ENCODE results near the gene BMP10.

Gene BMP10

DNA sequence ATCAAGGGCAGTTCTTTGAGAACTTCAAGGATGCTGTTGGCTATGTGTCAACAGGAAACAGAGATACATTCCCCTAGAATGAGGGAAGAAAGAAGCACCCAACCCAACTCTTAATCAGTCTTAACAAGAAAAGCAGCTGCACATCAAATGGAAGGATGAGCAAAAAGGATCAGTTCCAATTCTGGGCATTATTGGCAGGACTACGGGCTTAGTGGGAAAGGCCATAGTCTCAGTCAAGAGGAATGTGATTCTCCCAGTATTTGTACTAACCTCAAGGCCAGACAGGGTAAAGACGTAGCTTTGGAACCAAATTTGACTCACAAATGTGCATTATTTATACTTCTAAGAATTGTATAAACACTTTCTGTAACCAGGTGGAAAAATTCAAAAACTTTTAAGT is 18.2 kb downstream of the BMP10 start:
- no peak for DNase-seq (ENCODE audit: low read depth)

DNA sequence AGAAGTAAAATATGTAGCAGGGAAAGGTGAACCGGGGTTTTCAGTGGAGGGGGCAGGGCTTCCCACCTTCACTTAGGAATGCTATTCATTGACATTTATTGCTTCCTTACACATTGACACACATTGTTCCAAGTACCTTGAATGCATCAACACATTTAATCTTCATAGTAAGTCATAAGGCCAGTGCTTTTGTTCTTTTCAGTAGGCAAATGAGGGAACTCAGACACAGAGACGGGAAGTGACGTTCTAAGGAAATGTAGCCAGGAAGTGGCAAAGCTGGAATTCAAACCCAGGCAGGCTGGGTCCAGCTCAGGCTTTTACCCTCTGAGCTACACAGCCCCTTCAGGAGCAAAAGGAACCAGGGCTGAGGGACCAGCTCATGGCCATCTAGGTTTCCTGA is 20.7 kb downstream of the BMP10 start:
- DNase-seq (ENCODE audit: low read depth): no peak

DNA sequence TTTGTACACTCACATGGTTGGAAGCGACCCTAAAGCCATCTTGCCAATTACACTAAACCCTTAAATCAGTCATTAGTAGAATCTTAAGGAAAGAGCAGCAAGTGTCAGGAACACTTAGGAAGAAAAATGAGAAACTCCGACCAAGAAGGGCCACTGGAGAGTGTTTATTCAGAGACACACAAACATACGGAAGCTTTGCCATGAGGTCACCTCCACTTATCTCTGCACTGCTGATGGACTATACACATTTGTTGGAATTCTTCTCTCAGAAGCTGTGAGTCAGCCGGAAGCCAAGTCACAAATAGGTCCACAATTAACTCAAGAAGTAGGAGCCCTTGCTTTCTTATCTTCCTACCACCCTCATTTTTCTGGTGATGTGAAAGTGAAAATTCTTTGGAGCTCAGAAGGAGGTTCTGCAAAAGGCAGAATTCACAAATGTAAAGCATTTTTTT is 21.6 kb downstream of the BMP10 start:
- no peak for DNase-seq (ENCODE audit: low read depth)

DNA sequence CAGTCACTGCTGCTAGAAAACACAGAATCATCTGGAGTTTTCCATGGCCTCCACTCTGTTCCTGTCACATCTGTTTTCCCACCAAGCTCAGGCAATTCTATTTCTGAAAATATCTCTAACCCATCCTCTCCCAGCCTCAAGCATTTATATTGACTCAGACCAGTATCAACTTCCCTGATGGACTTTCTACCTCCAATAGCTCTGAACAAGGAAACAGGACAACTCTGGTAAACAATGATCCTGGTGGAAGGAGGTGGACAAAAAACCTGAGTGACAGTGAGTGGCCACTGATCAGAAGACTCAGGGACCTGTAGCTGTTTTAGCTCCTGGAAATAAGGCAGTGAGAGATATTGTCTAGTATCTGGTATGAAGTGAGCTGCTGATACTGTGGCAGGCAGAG is 23.4 kb downstream of the BMP10 start:
- no peak for DNase-seq (ENCODE audit: low read depth)

DNA sequence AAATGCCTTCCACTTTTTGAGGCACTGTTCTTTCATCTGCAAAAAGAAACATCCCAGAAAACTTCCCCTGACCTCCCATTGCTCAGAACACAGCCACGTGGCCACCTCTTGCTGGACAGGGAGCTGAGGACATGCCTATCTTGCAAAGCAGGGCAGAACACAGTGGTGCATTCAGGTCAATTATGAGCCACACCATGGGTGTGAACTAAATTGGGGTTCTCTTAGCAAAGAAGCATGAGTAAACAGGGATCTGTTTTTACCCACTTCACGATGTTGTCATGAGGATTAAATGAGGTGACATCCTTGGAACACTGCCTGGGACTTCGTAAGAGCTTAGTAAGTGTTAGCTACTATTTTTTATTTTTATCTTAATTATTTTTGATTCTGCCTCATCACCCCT is 25.1 kb downstream of the BMP10 start:
- no peak for DNase-seq (ENCODE audit: low read depth)

DNA sequence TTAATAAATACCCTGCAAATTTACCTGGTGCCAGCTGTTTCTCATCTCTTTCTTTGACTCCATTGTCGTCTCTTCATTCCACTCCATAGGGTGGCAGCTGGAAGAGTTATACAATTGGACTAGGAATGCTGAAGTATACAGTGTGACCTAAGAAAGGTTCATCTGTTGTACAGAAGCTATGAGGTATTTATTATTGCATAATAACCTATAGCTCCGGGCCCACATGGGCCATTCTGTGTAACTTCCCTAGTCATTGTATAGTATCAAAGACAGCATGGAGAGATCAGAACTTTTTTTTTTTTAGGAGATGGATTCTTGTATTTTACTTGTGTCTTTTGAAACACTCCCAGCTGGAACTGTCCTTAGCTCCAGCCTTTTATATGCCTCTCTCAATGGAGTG is 26.2 kb downstream of the BMP10 start:
- no peak for DNase-seq (ENCODE audit: low read depth)

DNA sequence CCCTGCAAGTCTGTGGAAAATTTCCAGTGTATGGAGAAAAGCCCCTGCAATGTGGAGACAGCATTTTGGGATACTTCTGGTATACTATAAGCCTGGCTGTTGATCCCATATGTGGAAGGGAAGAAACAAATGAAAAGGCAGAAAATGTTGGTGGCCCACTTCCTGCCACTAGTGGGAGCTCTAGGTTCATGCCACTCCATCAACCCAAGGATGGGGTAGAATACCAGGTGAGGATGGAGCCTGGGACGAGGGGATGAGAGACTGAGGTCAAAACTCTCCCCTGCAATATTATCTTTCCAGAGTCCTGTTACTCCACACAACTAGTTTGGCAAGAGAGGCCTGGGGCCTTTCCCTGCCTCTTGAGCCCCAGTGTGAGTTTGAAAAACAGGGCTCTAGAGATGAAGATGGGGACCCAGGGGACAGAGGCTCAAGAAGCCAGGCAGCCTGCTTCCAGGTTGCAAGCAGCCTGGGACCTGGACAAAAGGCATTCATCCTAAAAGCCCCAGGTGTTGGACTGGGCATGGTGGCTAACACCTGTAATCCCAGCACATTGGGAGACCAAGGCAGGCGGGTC is 31.9 kb downstream of the BMP10 start:
- DNase-seq (ENCODE audit: low read depth): no peak

DNA sequence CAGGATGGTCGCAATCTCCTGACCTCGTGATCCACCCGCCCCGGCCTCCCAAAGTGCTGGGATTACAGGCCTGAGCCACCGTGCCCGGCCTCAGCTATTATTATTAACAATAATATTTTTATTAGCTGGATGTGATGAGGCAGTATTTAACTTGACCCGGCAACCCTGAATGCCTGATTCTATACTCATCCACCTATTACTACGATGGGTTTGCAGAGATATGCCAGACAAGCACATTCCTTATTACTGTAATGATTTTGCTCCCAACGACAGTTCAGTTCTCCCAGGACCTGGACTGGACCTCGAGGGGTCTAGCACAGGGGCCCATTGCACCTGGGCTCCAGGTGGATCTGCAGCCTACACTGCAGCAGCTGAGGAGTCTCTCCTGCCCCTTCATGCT is 32.6 kb downstream of the BMP10 start:
- no peak for DNase-seq (ENCODE audit: low read depth)

DNA sequence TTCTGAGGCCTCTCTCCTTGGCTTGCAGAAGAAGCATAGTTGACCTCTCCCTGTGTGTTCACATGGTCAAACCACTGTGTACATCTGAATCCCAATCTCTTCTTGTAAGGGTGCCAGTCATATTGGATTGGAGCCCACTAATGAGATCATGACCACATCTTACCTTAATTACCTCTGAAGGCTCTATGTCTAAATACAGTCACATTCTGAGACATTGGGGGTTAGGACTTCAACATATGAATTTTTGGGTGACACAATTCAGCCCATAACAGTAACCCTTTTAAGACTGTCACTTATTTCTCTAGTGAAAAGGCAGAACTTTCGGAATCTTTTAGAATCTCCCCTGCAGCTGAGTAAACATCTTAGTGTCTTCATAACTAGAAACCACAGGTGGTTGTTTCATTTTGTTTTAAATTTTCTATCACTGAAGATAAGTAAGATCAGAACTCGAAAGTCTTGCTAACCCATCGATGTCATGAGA is 33.3 kb downstream of the BMP10 start:
- DNase-seq (ENCODE audit: low read depth): no peak

DNA sequence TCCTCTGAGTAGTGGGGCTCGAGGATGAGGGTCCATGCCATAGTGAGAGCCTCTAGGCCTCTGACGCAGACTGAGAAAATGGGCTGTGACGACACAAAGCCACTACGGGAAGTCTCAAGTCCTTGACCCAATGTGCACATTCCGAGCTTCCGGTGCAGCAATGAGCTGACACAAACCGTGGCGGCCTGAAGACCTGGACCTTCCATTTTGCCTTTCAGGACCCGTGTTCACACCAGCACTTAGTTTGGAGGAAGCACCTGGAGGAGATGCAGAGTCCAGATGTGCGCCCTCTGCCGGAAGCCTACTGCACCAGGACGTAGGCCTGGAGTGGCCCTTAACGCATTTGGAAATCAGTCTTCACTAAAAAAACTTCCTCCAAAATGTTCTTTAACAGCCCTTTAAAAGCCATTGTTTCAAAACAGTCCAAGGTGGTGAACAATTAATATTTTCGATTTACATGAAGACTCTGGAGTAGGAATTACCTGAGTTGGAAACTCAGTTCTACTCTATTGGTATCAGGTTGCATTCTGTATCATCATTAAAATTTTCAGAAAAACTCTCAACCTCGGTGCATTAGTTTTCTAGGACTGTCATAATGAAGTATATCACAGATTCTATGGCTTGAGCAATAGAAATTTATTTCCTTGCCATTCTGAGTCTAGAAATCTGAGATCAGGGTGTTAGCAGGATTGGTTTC is 33.9 kb downstream of the BMP10 start:
- DNase-seq (ENCODE audit: low read depth): peak; percentile 46

DNA sequence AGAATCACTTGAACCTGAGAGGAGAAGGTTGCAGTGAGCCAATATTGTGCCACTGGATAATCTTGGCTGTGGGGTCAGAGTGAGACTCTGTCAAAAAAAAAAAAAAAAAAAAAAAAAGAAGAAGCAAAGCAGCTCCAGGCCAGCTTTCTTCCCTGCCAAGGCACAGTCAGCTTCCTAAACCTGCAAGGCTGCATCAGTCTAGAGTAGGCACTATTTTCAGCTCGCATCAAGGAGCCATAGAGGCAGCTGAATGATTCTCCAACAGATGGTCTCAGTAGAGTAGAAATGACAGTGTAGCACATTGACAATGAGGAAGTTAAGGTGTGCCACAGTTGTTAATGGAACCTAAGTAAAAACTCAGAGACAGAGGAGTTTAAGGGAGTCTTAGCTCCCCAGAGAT is 35.6 kb downstream of the BMP10 start:
- DNase-seq (ENCODE audit: low read depth): no peak

DNA sequence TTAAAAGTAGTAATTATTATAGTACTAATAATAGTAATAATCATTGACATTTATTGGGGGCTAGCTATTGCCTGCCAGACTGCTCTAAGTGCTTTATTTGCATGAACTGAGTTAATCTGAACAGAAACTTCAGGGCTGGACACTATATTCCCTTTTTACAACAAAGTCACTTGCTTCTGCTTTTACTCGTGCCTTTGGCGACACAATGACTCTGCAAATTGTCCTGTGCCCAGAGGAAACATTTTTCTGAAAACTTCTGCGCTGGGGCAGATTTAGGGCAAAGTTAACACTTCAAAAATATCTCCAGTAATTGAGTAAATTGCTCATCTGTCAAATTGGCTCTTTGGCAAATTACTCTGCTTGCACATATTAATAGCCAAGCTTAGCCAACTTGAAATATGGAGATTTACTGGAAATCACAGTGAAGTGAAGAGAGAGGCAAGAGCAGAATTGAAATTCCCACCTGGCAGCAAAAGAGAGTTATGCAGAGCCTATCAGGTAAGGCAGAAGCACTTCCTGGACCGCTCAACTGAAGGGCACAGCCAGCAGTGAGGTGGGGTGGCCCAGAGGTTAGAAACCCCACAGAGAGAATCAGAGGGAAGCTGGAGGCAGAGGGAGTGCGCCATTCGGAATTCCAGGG is 36.3 kb downstream of the BMP10 start:
- DNase-seq (ENCODE audit: low read depth): no peak

DNA sequence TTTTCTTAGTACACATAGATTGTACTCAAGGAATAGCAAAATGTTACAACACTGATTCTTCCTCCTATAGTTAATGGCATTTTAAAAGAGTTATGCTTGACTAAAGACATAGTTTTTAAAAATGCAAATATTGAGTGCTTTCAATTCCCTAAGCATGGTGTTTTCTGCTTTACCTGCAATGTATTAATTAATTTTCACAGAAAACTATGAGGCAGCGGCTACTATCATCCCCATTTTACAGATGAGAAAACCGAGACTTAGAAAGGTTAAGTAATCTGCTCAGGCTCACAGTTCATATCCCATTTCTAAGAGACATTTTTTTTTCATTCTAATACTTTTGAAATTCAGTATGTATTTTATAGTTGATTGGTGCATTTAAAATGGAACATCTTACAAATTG is 38.0 kb downstream of the BMP10 start:
- no peak for DNase-seq (ENCODE audit: low read depth)

DNA sequence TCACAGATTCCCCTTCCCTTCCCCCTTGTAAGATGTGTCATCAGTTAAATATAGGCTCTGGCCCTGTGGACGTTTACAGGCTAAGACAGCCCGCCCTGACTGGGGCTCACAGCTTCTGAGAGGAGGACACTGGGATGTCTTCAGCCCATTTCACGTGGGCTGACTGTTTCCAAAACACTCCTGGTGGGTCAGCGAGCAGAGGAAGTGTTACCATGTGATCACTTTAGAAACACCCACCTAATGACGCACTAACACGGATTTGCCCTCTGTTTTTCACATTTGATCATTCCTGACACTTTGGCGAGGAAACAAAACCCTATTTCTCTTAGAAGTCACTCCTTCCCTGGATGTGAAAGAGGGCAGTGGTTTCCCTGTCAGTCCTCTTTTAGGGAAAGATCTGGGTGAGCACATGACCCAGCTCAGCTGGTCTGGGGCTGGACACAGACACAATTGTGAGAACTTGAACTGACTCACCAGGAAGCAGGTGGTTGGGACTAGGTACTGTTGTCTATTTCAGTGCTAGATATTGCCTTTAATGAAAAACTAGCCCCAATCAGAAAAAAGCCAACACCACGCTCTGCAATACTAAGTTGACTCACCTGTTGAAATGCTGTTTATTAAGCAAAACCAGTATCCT is 38.8 kb downstream of the BMP10 start:
- peak; percentile 14 for DNase-seq (ENCODE audit: low read depth)

DNA sequence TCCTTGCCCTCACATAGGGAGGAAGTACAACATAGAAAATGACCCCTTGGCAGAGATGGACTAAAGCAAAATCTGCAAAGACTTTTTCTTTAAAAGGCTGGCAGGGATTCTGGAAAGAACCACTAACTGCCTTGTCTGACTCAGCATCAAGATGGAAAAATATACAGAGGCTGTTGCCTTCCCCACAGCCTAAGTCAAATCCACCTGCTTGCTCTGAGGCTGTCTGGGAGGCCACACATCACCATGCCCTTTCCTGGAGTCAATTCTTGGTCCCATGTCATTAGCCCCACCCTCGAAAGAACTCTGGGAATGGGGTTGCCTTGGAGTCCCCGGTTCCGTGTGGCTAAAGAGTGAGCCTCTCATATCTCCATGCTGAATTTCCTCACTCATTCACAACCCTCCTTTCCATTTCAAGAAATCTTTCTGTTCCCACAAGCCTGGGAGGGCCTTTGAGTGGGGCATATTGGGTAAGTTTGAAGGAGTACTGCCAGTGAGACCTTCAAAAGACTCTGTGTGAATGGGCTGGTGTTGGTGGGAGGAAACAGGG is 39.4 kb downstream of the BMP10 start:
- no peak for DNase-seq (ENCODE audit: low read depth)

DNA sequence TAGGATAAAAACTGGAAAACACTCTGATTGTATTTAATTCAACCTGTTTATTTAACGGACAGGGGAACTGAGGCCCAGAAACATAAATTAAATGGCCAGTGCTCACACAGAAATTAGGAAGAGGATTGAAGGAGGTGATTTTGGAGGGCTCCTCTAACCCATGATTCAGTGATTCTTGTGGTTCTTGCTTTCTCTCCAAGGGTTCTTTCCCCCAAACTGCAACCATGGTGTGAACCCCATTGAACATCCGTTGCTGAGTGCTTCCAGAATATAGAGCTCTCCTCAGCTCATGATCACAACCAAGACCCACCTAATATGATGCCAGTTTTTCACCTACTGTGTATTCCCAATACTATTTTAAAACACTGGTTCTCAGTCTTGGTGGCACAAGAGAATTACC is 41.4 kb downstream of the BMP10 start:
- no peak for DNase-seq (ENCODE audit: low read depth)

DNA sequence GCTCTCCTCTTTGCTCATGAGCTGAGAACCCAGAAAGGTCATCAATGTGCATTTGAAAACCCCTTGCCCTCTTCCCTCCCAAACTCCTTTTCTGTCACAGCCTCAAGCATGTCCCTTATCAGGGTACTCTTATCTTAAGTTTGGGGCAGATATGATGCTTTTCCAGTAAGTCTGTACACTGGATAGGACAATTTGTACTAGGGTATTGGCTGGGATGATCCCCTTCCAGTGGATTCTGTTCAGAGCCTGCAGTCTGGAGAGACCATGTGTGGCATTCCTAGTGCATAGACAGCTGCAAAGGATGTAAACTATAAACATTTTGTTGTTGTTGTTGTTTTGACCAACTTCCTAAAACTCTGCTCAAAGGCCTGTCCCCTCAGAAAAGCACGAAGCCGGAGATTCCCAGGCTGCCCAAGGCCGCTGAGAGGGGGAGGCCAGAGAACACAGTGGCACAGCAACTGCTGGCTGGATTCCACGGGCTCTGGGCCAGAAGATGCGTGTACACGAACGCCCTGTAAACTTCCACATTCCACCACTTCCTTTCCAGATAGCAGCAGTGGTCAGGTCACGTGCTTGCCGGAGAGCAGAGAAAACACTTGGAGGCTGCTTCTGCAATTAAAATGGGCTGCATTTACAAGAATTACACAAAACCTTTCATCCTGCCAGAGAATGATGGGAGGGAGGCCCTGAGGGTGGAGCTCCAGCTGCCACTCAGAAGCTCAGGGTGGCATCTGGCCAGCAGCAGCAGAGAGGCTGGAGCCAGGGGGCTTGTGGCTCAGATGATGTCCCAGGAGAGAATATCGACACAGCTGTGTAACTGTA is 42.1 kb downstream of the BMP10 start:
- peak; percentile 41 for DNase-seq (ENCODE audit: low read depth)

DNA sequence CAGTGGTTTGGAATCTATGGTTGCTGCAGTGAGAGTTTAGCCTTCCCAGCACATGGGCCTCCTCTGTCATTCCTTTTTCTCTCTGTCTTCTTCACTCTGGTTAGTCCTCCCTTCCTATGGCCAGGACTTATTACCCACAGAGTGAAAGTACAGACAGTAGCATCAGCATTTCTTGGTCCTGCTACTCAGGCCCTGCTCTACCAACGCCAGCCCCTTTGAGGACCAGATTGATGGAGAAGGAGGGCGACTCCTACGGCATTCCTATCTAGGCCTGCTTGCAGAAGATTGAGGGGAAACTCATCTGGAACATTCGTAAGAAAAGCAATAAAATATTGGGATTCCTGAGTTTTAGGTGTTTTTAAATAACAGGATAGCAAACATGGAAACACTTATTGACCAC is 43.5 kb downstream of the BMP10 start:
- DNase-seq (ENCODE audit: low read depth): no peak

DNA sequence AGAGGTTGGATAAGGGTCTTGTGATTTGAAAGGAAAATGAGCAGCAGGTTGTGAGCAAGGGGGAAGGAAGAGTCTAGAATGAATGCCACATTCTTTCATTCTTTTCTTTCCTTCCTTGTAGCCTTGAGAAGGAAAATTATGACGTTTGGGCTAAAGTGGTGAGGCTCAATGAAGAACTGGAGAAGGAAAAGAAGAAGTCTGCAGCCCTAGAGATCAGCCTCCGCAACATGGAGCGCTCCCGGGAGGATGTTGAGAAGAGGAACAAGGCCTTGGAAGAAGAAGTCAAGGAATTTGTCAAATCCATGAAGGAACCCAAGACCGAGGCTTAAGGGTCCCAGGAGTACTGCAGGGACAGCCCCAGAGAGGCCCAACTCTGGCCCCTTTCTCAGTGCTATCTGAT is 45.3 kb downstream of the BMP10 start:
- no peak for DNase-seq (ENCODE audit: low read depth)

DNA sequence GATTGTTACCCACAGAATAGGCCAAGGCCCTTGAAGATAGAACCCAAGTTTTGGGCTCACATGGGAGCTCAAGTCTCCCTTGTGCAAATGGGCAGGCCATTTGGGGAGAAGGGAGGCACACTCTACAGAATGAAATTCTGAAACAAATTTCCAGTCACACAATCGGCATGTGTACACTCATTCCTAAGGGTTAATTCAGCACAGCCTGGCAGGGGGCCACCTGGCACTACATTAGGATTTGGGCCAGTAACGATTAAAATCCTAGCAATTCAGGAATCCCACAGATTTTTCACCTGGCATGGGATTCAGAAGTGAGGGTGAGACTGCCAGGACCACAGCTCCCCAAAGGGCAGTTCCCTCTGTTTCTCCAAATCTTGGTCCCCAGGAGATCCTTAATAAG is 46.4 kb downstream of the BMP10 start:
- DNase-seq (ENCODE audit: low read depth): no peak

DNA sequence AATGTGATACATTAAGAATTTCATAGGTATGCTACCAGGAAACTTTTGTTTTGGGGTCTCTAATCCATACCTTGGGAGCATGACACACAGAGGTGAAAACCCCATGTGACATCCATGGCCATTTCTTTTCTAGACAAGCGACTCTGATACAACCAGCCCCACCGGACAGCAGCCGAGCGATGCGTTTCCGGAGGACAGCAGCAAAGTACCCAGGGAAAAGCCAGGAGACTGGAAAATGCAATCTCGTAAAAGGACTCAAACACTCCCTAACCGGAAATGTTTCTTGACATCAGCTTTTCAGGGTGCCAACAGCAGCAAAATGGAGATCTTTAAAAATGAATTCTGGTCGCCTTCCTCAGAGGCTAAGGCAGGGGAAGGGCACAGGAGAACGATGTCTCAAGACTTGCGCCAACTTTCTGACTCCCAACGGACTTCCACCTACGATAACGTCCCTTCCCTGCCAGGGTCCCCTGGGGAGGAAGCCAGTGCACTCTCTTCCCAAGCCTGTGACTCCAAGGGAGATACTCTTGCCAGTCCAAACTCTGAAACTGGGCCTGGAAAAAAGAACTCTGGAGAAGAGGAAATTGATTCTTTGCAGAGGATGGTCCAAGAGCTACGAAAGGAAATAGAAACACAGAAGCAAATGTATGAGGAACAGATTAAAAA is 48.9 kb downstream of the BMP10 start:
- DNase-seq (ENCODE audit: low read depth): no peak
